Endothelial cell of umbilical vein (primary cell): ENCODE data around the gene THEM4. TPM values are rescaled to one million over a fixed set of nuclear protein-coding genes. Genes with fewer than 3 reads are reported as not detected.

ENCODE experiments used
- BruUV-seq: library from RNA; stranded (reverse); fragments of 400-500 nt; replicated peaks from 2 replicates; lab custom pipeline; 2021; lab: Mats Ljungman, UMichigan
- CTCF ChIA-PET: fragments of 300-600, 350-600 bp; sonication (Branson Sonifier 250); formaldehyde crosslinking; loops from one replicate; lab custom pipeline; 2021; ENCODE audit warnings: antibody characterized with exemption, inconsistent platforms; lab: Charles Lee
- POLR2A ChIA-PET: fragments of 300-600, 350-600 bp; sonication (Branson Sonifier 250); formaldehyde crosslinking; loops from one replicate; lab custom pipeline; 2021; ENCODE audit warnings: antibody characterized with exemption, inconsistent platforms; lab: Charles Lee
- DNase-seq: peaks from one replicate; pipeline ENCODE4 v3.0.0-alpha.2; 2011; ENCODE audit warnings: low read depth, low spot score
- FAIRE-seq: peaks from 2 replicates; lab custom pipeline; 2011; peaks lifted over from hg19 to GRCh38; lab: Jason Lieb, UNC
- H2AFZ ChIP-seq: 2 replicates; pipeline ENCODE4 v1.6.0; 2012; ENCODE audit warnings: low read depth, low read length, control low read depth, inconsistent platforms
- H3K27ac ChIP-seq: 2 replicates; pipeline ENCODE4 v1.5.1; 2011; ENCODE audit warnings: low read depth, mild to moderate bottlenecking, control low read depth, low read length, moderate library complexity; ENCODE audit not compliant: insufficient read depth
- H3K27me3 ChIP-seq, 2 experiments: 2 replicates each; pipeline versions ENCODE4 v1.6.0 to v1.6.1; 2011; ENCODE audit warnings: low read length in 2 of 2, mixed read lengths in 1 of 2; ENCODE audit not compliant: control insufficient read depth in 2 of 2, insufficient read depth in 2 of 2
- H3K36me3 ChIP-seq, 2 experiments: 2 replicates in 1 of 2; 3 replicates in 1 of 2; pipeline ENCODE4 v1.5.1; 2011; ENCODE audit warnings: low read length in 2 of 2, mild to moderate bottlenecking in 1 of 2, moderate library complexity in 1 of 2; ENCODE audit not compliant: control insufficient read depth in 2 of 2, insufficient read depth in 2 of 2; ENCODE audit errors: extremely low read depth in 1 of 2
- H3K4me1 ChIP-seq: 3 replicates; pipeline ENCODE4 v1.5.1; 2011; ENCODE audit warnings: mild to moderate bottlenecking, low read length; ENCODE audit not compliant: control insufficient read depth, insufficient read depth; ENCODE audit errors: extremely low read depth
- H3K4me2 ChIP-seq: 2 replicates; pipeline ENCODE4 v1.6.1; 2011; ENCODE audit warnings: low read length, control low read depth, mixed read lengths; ENCODE audit not compliant: insufficient read depth
- H3K4me3 ChIP-seq, 3 experiments: fragments of 200-600 bp in 1 of 3; sonication (generic), shearing (Covaris generic) in 1 of 3; replicated peaks in 1 of 3; 2 replicates each; pipeline ENCODE4 v1.5.1; 2011 to 2016; ENCODE audit warnings: control low read depth in 3 of 3, low read length in 3 of 3, mild to moderate bottlenecking in 2 of 3, inconsistent platforms in 1 of 3, low read depth in 1 of 3, moderate library complexity in 1 of 3; ENCODE audit not compliant: insufficient read depth in 1 of 3
- H3K79me2 ChIP-seq: 2 replicates; pipeline ENCODE4 v1.6.0; 2012; ENCODE audit warnings: low read length, inconsistent platforms; ENCODE audit not compliant: control insufficient read depth, insufficient read depth
- H3K9ac ChIP-seq: replicated peaks from 2 replicates; pipeline ENCODE3; 2011; ENCODE audit warnings: low read length, control low read depth; ENCODE audit not compliant: insufficient read depth; ENCODE audit errors: extremely low read depth
- H3K9me1 ChIP-seq: replicated peaks from 3 replicates; pipeline ENCODE4 v1.6.0; 2011; ENCODE audit warnings: mild to moderate bottlenecking, low read length; ENCODE audit not compliant: control insufficient read depth, insufficient read depth; ENCODE audit errors: extremely low read depth
- H3K9me3 ChIP-seq: replicated peaks from 2 replicates; pipeline ENCODE4 v1.5.1; 2012; ENCODE audit warnings: low read length, inconsistent platforms; ENCODE audit not compliant: control insufficient read depth, insufficient read depth
- H4K20me1 ChIP-seq: replicated peaks from 2 replicates; pipeline ENCODE3; 2011; ENCODE audit warnings: mild to moderate bottlenecking, low read length; ENCODE audit not compliant: control insufficient read depth, insufficient read depth; ENCODE audit errors: extremely low read depth
- EZH2 ChIP-seq: IDR thresholded peaks from 2 replicates; pipeline ENCODE4 v1.6.1; 2012; ENCODE audit warnings: borderline replicate concordance, low read depth, mild to moderate bottlenecking, moderate library complexity, low read length, inconsistent platforms; ENCODE audit not compliant: severe bottlenecking
- FOS ChIP-seq: IDR thresholded peaks from 2 replicates; pipeline ENCODE4 v1.6.1; 2011; ENCODE audit warnings: mild to moderate bottlenecking, low read length, moderate library complexity, borderline replicate concordance; ENCODE audit not compliant: insufficient read depth
- GATA2 ChIP-seq: IDR thresholded peaks from 2 replicates; pipeline ENCODE4 v1.7.0; 2011; ENCODE audit warnings: low read depth, mild to moderate bottlenecking, moderate library complexity, mixed read lengths, low read length; ENCODE audit not compliant: insufficient read length, insufficient read depth
- JUN ChIP-seq: IDR thresholded peaks from 2 replicates; pipeline ENCODE4 v1.6.1; 2011; ENCODE audit warnings: borderline replicate concordance, low read depth; ENCODE audit not compliant: insufficient read length, insufficient read depth
- MYC ChIP-seq: IDR thresholded peaks from one replicate; pipeline ENCODE4 v1.6.1; 2011; ENCODE audit warnings: mild to moderate bottlenecking, low read depth, low read length
- POLR2A ChIP-seq: IDR thresholded peaks from 2 replicates; pipeline ENCODE4 v1.6.1; 2012; ENCODE audit warnings: low read depth, mild to moderate bottlenecking, control low read depth, low read length
- POLR2AphosphoS5 ChIP-seq: IDR thresholded peaks from 2 replicates; pipeline ENCODE4 v1.6.1; 2012; ENCODE audit warnings: low read depth, mild to moderate bottlenecking, control low read depth, low read length, moderate library complexity; ENCODE audit not compliant: insufficient read depth
- dilution Hi-C: fragments of 300-500 bp; cut with MboI; formaldehyde crosslinking; loops from one replicate; pipeline ENCODE4 v1.15.0; 2019; ENCODE audit warnings: low sequenced_read_pairs; ENCODE audit not compliant: extremely low pct_ligation_motif_present
- intact Hi-C: fragments of 100-400 bp; cut with micrococcal nuclease; formaldehyde crosslinking; loops from one replicate; pipeline ENCODE4 v1.10.0; 2022
- polyA plus RNA-seq, 4 experiments: library from polyadenylated mRNA; depleted of rRNA in 3 of 4; stranded (reverse) in 3 of 4; unstranded in 1 of 4; fragments of >200 nt; gene quantifications; 2 replicates each; pipeline versions ENCODE4 v1.2.1 to v1.2.3, GENCODE V29; 2011 to 2012; ENCODE audit warnings: missing spikeins in 1 of 4
- total RNA-seq: library from RNA; stranded (reverse); gene quantifications from 2 replicates; pipeline ENCODE4 v1.2.3, GENCODE V29; 2021
- TF ChIP-seq, protein P1 (sequence below), 2 donors: IDR thresholded peaks; 1 replicate in 1 of 2; 2 replicates in 1 of 2; pipeline ENCODE4 v1.5.1; 2011; ENCODE audit warnings: low read length in 2 of 2, mild to moderate bottlenecking in 2 of 2, moderate library complexity in 2 of 2, control low read depth in 1 of 2, inconsistent platforms in 1 of 2, low read depth in 1 of 2; ENCODE audit not compliant: insufficient read depth in 1 of 2; ENCODE audit errors: extremely low read depth in 1 of 2
- TF ChIP-seq, protein P2 (sequence below): IDR thresholded peaks from 2 replicates; pipeline ENCODE4 v1.6.1; 2011; ENCODE audit not compliant: insufficient read depth, insufficient read length

THEM4 gene
- total and polyA plus RNA-seq, 2 donors (not counting 3 experiments of a cell fraction or from before 2014, with no cell fraction given), result 22.3 to 24.9 TPM

GRCh38 chr1:151846686-151847237 lies 62.5 kb downstream of the THEM4 start:
- no peaks in the 10 kb centered on the region for H3K79me2 ChIP-seq
- no peak for TF ChIP-seq FOS
- TF ChIP-seq, protein P1, sequence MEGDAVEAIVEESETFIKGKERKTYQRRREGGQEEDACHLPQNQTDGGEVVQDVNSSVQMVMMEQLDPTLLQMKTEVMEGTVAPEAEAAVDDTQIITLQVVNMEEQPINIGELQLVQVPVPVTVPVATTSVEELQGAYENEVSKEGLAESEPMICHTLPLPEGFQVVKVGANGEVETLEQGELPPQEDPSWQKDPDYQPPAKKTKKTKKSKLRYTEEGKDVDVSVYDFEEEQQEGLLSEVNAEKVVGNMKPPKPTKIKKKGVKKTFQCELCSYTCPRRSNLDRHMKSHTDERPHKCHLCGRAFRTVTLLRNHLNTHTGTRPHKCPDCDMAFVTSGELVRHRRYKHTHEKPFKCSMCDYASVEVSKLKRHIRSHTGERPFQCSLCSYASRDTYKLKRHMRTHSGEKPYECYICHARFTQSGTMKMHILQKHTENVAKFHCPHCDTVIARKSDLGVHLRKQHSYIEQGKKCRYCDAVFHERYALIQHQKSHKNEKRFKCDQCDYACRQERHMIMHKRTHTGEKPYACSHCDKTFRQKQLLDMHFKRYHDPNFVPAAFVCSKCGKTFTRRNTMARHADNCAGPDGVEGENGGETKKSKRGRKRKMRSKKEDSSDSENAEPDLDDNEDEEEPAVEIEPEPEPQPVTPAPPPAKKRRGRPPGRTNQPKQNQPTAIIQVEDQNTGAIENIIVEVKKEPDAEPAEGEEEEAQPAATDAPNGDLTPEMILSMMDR (IDR thresholded peaks at IDR 0.05; ENCODE audit: extremely low read depth in 1 of 2, insufficient read depth in 1 of 2, low read depth in 1 of 2, low read length in 2 of 2), result no peak
- TF ChIP-seq, protein P2, sequence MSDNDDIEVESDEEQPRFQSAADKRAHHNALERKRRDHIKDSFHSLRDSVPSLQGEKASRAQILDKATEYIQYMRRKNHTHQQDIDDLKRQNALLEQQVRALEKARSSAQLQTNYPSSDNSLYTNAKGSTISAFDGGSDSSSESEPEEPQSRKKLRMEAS, result no peak
- no peak for TF ChIP-seq POLR2AphosphoS5
- no peak for TF ChIP-seq GATA2
- TF ChIP-seq EZH2, result no peak
- no peak for TF ChIP-seq JUN
- no peak for TF ChIP-seq POLR2A
- no peak for TF ChIP-seq MYC
- intact Hi-C loops, result loop anchor here (5.0 kb wide), 1 partner anchor 61 kb away; the partner anchor contains the start of gene THEM4
- dilution Hi-C loops, result no loop called here
- no peak overlapping the region for H3K4me2 ChIP-seq
- H3K27ac ChIP-seq, result no peak overlapping the region
- CTCF ChIA-PET, result interaction anchor here (0.6 to 3.6 kb wide), 6 partner anchors 12 to 155 kb away, joined by 3 to 22 read pairs (median 4); partner anchors contain the start of gene TDRKH
- H3K36me3 ChIP-seq, result no peaks in the 10 kb centered on the region
- H3K4me3 ChIP-seq, result no peak overlapping the region
- no peaks in the 10 kb centered on the region for H4K20me1 ChIP-seq
- no peak overlapping the region for H3K9ac ChIP-seq
- H3K9me3 ChIP-seq, result no peaks in the 10 kb centered on the region
- BruUV-seq, result no TSS peak
- POLR2A ChIA-PET, result no interaction called here
- peaks cover 17% of the 10 kb centered on the region for H3K4me1 ChIP-seq
- DNase-seq, result no peak
- no peaks in the 10 kb centered on the region for H3K9me1 ChIP-seq
- H3K27me3 ChIP-seq, result peaks cover 3 to 6% of the 10 kb centered on the region in 2 experiments
- H2AFZ ChIP-seq, result no peak overlapping the region
- no peak for FAIRE-seq
